Activated CD8-positive, alpha-beta T cell treated with anti-CD3 and anti-CD28 coated beads for 36 hours (primary cell): ENCODE measurements around the gene ZNF514. TPM values are rescaled to one million over a fixed set of nuclear protein-coding genes. Genes with fewer than 3 reads are reported as not detected.

ENCODE experiments used
- total RNA-seq, 2 experiments: library from RNA; stranded (reverse); gene quantifications; one replicate each; pipeline ENCODE4 v1.2.3, GENCODE V29; 2021

The ZNF514 gene
- total RNA-seq, 2 experiments from 2014 or later: 14.0 to 15.6 TPM

Other genes with a start within 250 kb of the ZNF514 start
- 10 to 100 TPM; 54.0 to 59.2 TPM for gene MAL, start 134.1 kb downstream of the ZNF514 start, total RNA-seq
- 10 to 100 TPM; 93.0 to 96.1 TPM for gene MRPS5, start 38.0 kb downstream of the ZNF514 start, total RNA-seq
- 1 to 10 TPM; 5.7 to 6.5 TPM for gene ZNF2, start 6.0 kb upstream of the ZNF514 start, total RNA-seq
- 1 to 10 TPM; 2.9 to 3.3 TPM for gene ZNF892, start 47.7 kb upstream of the ZNF514 start, total RNA-seq
- gene PROM2, start 114.6 kb upstream of the ZNF514 start, total RNA-seq: 1 to 10 TPM in 1 of 2 experiments, under 1 TPM in 1; 0.47 to 1.2 TPM
- not detected for gene KCNIP3, start 137.5 kb upstream of the ZNF514 start, total RNA-seq
- gene FAHD2A, start 242.9 kb upstream of the ZNF514 start, total RNA-seq: 10 to 100 TPM; 40.8 to 44.0 TPM